HG02981 (cell line): ENCODE measurements around the gene SLC33A1.
"Not testable (repeated sequence)": the region's sequence is repeated elsewhere in the genome, so short reads cannot be mapped to it uniquely, and the experiment has no call there.

Source experiments
- ATAC-seq: cut with Tn5 transposase; IDR thresholded peaks from one replicate; pipeline ENCODE4 v1.9.1; 2021; ENCODE audit warnings: mild to moderate bottlenecking, moderate library complexity; ENCODE audit not compliant: unreplicated experiment

Gene SLC33A1

DNA sequence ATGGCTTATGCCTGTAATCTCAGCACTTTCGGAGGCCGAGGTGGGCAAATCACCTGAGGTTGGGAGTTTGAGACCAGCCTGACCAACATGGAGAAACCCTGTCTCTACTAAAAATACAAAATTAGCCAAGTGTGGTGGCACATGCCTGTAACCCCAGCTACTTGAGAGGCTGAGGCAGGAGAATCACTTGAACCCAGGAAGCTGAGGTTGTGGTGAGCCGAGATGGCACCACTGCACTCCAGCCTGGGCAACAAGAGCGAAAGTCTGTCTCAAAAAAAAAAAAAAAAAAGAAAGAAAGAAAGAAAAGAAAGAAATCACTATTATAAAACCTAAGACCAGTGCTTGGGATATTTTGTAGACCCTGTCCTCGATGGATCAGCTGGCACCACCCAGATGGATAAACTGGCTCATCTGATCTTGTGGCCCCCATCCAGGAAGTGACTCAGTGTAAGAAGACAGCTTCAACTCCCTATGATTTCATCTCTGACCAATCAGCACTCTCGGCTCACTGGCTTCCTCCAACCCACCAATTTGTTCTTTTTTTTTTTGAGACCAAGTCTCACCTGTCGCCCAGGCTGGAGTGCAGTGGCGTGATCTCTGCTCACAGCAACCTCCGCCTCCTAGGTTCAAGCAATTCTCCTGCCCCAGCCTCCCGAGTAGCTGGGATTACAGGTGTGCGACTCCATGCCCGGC lies 8.2 kb upstream of the SLC33A1 start:
- not testable (repeated sequence) for ATAC-seq

DNA sequence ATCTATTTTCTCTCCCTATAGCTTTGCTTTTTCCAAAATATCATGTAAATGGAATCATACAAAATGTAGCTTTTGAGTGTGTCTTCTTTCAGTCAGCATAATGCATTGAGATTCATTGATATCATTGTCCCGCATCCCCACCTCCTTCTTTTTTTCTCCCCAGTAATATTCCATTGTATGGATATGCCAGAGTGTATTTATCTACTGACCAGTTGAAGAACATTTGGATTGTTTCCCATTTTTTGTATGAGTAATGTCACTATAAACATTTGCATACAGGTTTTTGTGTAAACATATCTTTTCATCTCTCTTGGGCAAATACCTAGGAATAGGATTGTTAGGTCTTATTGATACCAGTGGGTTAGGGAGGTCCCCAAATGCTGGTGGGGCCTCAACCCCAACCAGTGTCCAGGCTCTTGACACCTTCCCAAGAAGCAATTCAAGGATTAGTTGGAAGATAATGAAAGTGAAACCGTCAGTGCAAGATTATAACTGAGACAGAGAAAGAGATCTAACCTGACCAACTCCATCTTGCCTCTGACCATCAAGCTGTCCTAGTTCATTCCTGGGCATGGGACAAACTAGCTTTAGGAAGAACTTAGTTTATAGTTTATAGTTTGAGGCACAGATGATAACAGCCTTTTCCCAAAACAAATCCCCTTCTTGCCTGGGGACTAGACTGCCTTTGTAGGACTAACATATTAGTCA lies 7.4 kb upstream of the SLC33A1 start:
- no peak for ATAC-seq

- not testable (repeated sequence) for ATAC-seq
These were observed 6.2 kb upstream of the SLC33A1 start for GRCh38 chr3:155860424-155860823.

DNA sequence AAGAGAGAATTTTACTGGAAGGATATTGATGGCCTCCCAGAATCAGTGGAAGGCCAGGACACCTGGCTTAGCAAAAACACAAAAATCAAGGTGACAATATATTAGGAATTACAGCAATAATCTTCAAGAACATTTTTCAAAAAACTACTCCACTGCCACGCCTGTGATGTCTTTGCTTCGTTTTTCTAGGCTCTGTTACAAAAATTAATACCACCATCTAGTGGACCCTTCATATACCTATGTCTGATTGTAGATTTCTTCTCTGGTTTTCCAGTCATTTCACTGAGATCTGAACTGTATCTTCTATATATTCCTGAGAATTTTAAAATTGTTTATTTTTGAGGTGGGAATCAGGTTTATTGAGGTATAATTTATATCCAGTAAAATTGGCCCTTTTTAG lies 5.6 kb upstream of the SLC33A1 start:
- ATAC-seq: no peak

DNA sequence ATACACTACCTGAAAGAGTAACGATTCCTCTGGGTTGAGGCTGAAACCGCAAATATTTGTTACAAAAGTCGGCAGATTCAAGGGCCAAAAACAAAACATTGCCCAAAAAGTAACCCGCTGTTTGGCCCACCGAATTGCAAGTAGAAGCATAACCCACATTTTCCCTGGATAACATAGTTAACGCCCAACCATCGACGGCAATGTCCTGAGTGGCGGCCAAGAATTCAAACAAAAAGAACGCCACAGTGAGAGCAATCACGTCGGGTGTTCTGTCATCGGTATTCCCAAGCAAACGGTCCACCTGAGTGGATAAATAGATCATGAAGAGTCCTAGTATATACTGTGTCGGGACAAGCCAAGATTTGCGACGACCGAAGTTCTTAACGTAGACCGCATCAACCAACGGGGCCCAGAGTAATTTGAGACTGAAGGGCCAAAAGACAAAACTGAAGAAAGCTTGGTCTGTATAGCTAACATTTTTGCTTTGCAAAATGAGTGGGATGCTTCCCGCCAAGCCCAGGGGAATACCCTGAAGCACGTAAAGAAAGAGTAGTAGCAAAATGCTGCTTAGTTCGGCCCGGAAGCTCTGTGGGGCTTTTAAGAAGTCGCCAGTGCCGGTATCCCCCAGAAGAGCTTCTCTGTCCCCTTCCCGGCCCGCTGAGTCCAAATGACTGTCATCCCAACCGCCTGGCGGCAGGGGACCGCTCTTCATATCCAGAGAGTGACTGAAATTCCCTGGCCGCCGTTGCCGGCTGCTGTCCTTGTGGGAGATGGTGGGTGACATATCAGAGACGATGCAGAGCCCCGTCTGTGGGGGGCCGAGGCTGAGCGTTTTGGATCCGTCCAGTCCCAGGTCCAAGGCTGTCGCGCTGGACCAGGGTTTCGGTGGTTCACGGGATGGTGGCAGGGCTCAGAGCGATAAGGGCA lies 750 bp downstream of the SLC33A1 start:
- ATAC-seq: peak; percentile 1

DNA sequence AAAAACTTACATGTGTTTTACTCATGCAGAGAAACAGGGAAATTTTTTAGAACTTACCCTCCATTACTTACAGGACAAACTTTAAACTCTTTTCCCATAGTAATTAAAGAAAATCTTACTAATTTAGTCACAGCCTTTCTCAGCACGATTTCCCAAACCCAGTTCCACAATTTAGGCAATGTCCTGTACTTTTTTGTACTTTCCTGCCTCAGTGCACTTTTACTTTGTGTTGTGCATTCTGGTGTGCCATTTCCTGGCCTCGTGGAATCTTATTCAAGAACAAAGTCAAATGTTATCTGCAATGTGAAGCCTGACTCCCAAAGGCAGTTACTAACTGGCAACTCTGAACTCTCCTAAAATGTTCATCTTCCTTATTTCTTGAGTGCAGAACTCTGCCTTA lies 1.9 kb downstream of the SLC33A1 start:
- ATAC-seq: no peak

DNA sequence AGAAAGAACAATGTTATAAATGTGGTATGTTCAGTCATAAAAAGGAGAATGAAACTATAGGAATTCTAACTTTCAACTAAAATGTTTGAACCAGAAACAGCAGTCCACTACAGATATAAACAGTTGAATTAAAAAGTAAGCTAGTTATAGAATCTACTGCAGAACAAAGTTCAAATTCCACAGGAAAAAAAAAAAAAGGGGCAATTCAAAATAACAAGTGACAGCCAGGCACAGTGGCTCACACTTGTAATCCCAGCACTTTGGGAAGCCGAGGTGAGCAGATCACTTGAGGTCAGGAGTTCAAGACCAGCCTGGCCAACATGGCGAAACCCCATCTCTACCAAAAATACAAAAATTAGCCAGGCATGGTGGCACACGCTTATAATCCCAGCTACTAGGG lies 4.8 kb downstream of the SLC33A1 start:
- ATAC-seq: not testable (repeated sequence)

GRCh38 chr3:155847993-155848392 lies 6.2 kb downstream of the SLC33A1 start:
- ATAC-seq: no peak

GRCh38 chr3:155846119-155846518 lies 8.1 kb downstream of the SLC33A1 start:
- no peak for ATAC-seq

- ATAC-seq: no peak
These were observed 10.7 kb downstream of the SLC33A1 start for GRCh38 chr3:155843569-155843968.

- ATAC-seq: no peak
These were observed 18.7 kb downstream of the SLC33A1 start for GRCh38 chr3:155835341-155836071.

DNA sequence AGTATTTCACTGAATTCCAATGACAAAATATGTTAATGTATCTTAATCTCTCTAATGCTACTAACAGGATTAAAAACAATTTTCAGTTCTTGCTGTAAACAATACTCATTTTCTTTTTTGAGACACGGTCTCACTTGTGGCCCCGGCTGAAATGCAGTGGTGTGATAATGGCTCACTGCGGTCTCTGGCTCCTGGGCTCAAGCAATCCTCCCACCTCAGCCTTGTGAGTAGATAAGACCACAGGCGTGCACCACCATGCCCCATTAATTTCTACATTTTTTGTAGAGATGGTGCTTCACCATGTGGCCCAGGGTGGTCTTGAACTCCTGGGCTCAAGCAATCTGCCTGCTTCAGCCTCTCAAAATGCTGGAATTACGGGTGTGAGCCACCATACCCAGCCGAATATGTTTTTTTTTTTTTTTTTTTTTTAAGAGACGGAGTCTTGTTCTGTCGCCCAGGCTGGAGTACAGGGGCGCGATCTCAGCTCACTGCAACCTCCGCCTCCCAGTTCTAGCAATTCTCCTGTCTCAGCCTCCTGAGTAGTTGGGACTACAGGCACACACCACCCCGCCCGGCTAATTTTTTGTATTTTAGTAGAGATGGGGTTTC lies 25.6 kb downstream of the SLC33A1 start:
- ATAC-seq: not testable (repeated sequence)

DNA sequence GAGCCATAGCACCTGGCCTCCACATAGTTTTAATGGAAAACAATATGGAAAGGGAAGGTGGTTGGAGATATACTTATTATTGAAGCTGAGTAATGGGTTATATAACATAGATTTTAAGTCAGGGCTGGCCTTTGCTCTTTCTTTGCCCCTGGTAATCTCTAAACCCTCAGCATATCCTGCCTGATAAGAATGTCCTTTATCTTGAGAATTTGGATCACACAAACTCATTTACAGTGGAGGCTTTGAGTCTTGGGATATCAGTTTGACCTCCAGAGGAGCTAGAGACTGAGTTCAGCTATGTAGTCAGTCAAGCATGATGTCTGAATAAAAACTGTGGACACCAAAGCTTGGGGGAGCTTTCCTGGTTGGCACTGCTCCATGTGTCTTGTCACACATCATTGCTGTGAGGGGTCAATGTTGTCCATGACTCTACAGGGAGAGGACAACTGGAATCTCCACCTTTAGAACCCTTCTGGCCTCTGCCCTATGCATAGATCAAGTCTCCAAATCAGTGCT lies 39.1 kb downstream of the SLC33A1 start:
- no peak for ATAC-seq

GRCh38 chr3:155813224-155813623 lies 41.0 kb downstream of the SLC33A1 start:
- not testable (repeated sequence) for ATAC-seq

GRCh38 chr3:155809181-155809580 lies 45.0 kb downstream of the SLC33A1 start:
- no peak for ATAC-seq

DNA sequence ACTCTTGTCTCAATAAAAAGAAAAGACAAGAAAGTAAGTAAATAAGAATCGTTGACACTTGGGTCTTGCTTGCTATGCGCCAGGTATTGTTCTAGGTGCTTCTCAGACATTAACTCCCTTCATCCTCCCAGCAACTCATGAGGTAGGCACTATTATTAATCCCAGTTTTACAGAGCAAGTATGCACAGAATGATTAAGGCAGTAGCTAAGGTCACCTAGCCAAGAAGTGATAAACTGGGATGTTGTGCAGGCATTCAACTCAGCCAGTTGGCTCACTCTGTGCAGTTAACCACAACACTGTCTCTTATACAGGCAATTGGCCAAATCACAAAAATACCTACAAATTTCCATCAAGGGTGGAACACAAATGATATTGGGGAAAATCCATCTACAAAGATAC lies 46.4 kb downstream of the SLC33A1 start:
- no peak for ATAC-seq

GRCh38 chr3:155805802-155806618 lies 48.2 kb downstream of the SLC33A1 start, which contains the start of gene C3orf33:
TSS of gene C3orf33 (minus strand) at chr3:155806278. CDS start at chr3:155806252, 26 bp downstream.
- ATAC-seq: peak; percentile 96

- peak; percentile 11 for ATAC-seq
These were observed 48.9 kb downstream of the SLC33A1 start for GRCh38 chr3:155805204-155805801.

DNA sequence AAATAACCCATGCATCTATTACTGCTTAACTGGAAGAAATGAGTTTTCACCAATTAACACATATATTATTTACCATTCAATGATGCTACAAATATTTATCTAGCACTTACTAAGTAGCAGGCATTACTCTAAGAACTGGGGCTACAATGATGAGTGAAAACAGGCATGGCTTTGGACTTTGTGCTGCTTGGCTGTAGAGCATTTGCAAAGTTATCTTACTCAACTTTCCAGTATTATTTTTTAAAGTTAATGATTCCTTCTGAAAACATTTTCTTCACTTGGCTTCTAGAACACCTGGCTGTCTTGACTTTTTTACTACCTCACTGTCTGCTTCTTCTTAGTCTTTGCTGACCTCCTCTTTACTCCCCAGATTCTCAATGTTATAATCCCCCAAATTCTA lies 49.9 kb downstream of the SLC33A1 start:
- ATAC-seq: no peak
